Measurements from ENCODE around the gene WWC2. TPM values are rescaled to one million over a fixed set of nuclear protein-coding genes. Genes with fewer than 3 reads are reported as not detected.

WWC2 gene
- total RNA-seq, 4 donors from 2014 or later: 24.3 to 50.7 (median 41.8) TPM

DNA sequence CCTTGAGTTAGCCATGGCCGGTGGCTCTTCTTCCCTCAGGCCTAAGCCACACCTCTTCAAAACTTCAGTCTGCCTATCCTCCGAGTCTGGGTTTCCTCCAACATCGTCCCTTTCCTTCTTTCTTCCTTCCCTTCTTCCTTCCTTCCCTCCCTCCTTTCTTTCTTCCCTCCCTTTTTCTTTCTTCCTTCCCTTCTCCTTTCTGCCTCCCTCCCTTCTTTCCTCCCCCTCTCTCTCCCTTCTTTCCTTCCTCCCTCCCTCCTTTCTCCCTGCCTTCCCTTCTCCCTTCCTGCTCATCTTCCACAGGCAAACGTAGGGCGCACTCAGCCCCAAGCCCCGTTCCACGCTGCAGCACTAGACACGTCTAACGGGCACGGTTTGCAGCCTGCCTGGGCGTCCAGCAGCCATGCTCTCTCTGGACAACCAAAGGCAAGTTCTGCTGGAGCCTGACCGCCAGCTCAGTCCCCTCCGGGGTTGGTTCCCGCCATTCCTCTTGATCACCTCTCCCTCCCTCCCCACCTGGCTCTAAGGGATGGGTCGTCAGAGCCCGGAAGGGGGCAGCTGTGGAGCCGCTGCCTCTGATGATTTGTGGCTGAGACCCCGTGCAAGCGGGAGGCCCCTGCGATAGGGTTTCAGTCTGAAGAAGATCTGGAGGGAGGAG lies 257.2 kb downstream of the WWC2 start:
- TF ChIP-seq, protein P1, sequence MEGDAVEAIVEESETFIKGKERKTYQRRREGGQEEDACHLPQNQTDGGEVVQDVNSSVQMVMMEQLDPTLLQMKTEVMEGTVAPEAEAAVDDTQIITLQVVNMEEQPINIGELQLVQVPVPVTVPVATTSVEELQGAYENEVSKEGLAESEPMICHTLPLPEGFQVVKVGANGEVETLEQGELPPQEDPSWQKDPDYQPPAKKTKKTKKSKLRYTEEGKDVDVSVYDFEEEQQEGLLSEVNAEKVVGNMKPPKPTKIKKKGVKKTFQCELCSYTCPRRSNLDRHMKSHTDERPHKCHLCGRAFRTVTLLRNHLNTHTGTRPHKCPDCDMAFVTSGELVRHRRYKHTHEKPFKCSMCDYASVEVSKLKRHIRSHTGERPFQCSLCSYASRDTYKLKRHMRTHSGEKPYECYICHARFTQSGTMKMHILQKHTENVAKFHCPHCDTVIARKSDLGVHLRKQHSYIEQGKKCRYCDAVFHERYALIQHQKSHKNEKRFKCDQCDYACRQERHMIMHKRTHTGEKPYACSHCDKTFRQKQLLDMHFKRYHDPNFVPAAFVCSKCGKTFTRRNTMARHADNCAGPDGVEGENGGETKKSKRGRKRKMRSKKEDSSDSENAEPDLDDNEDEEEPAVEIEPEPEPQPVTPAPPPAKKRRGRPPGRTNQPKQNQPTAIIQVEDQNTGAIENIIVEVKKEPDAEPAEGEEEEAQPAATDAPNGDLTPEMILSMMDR (IDR thresholded peaks at IDR 0.05; ENCODE audit: low read depth): no peak

DNA sequence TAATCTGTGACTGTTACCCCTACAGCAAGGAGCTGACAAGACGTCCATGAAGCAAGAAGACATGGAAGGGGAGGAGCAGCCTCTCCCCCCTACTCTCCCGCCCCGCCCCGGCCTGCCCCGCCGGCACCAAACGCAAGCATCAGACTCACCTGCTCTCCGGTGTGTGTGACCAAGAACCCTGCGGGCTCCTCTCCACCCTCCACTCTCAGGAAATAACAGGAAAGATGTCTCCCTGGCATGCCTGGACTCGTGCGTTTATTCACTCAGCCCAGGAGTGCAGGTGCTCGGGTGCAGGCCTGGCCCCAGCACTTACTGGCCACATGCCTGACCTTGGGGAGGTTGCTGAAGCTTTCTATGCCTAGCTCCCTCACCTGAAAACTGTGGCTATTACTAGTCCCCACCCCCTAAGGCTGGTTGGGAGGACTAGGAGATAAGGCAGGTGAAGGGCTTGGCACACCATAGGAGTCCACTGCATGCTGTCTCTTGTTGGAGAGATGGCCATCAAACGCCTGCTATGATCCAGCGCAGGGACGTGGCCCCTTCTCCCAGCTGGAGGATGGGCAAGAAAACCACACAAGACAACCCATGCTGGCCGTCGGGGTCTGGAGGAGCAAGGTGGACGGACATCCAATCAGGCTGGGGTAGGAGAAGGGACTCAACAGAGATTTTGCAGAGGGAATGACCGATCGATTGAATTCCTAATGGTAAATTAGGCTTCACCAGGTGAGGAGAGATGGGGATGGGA lies 258.0 kb downstream of the WWC2 start:
- TF ChIP-seq, protein P1 (IDR thresholded peaks at IDR 0.05; ENCODE audit: low read depth): no peak

DNA sequence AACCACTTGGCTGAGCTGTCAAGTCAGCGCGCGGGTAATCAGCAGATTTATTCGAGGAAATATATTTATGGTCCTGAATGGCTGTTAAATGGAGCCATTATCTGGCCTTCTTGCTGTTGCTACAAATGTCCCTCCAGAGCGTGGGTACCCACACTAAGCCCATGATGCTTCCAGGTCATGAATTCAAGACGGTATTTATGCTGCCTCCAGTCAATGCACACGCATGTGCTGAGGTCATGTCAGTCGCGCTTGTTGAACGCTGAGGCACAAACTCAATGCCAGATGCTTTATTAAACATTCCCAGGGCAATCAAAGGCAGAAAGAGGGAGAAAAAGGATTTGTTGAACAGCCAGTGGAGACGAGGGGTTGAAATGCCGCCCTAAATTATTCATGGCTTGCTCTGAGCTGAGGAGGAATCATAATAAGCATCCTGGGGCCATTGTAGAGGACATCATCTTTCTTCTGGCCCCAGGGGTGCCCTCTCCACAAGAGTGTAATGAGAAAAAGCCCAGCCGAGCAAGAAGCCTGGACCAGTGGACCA lies 259.2 kb downstream of the WWC2 start:
- TF ChIP-seq, protein P1 (IDR thresholded peaks at IDR 0.05; ENCODE audit: low read depth): no peak

DNA sequence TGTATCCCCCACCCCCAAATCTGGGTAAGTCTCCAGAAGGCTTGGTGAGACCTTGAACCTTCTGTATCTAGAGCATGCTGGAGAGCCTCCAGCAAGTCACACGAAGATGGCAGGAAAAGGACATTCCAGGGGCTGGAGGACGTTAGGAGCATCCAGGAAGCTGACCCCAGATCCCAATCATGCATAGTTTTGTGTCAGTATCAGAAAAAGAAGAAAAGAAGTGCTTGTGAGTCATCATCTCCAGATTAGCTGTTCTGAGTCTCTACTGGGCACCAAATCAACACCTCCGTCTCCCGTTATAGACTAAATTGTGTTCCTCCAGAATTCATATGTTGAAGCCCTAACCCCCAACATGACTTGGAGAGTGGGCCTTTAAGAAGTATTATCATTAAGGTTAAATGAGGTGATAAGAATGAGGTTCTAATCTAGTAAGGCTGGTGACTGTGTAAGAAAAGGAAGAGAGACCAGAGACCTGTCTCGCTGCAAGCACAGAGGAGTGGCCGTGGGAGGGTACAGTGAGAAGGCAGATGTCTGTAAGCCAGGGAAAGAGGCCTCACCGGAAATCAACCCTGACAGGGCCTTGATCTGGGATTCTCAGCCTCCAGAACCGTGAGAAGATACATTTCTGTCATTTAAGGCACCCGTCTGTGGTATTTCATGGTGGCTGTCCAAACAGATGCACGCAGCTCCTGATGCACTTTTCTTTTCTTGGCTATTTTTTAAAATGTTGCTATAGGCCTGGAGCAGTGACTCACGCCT lies 261.3 kb downstream of the WWC2 start:
- TF ChIP-seq, protein P1 (IDR thresholded peaks at IDR 0.05; ENCODE audit: low read depth): no peak

DNA sequence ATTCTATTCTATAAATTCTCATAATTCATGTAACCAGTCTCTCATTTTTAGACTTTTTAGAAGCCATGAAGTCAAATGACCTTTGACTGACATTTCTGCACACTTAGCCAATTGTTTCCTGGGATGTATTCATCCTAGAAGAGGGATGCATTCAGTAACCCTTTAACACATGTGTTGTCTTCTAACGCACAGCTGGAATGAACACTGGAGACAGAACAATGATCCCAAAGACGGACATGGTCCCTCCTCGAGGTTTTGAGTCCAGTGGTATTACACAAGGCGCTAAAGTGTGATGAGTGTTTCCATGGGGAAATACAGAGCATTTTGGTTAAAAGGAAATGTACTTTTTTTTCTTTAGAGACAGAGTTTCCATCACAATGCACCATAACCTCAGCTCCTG lies 263.0 kb downstream of the WWC2 start:
- TF ChIP-seq, protein P1 (IDR thresholded peaks at IDR 0.05; ENCODE audit: low read depth): no peak

DNA sequence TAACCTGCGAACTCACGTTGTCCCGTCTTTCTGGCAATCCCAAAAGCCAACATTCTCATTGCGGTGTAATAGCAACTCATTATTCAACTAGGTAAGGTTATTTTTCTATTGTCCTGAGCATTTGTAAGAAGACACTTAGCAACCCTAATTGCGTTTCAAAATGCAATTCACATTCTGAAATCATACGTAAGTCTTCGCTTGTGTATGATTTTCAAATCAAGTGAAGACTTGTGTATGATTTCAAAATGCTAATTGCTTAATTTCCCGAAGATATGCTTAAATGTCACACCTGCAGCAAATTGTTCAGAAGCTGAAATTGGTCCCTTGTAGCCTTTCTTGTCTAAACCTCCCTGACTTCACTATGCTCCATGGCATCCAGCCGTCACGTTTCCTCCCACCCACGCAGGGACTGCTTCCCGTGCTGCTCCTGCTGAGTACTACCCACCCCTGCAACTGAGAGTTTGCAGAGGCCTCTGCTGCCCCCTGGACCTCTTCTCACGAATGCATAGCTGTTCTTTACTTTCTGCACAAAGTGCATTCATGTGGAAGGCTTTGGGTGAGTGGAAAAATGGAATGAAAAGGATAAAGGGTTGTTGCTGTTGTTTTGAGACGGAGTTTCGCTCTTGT lies 264.0 kb downstream of the WWC2 start:
- TF ChIP-seq, protein P1 (IDR thresholded peaks at IDR 0.05; ENCODE audit: low read depth): no peak

Data from subcutaneous adipose tissue (tissue), 4 donors.